Gastroesophageal sphincter (tissue), 3 donors: ENCODE measurements around the gene CCR1.

Source experiments
- CTCF ChIP-seq, 4 experiments: fragments of 200-600 bp in 2 of 4; fragments of 450-650 bp in 2 of 4; sonication (generic) in 1 of 4; IDR thresholded peaks; one replicate each; pipeline ENCODE4 v1.5.1; 2017 to 2019; ENCODE audit warnings: antibody characterized with exemption in 4 of 4, mild to moderate bottlenecking in 2 of 4, moderate library complexity in 2 of 4
- EP300 ChIP-seq: sonication (generic); formaldehyde crosslinking; IDR thresholded peaks from one replicate; pipeline ENCODE4 v1.6.1; 2017; ENCODE audit warnings: antibody characterized with exemption, mild to moderate bottlenecking
- POLR2A ChIP-seq, 2 donors: fragments of 450-650 bp; IDR thresholded peaks; one replicate each; pipeline ENCODE4 v1.6.1; 2017; ENCODE audit warnings: antibody characterized with exemption in 2 of 2, mild to moderate bottlenecking in 2 of 2, moderate library complexity in 1 of 2
- POLR2AphosphoS5 ChIP-seq: sonication (generic); formaldehyde crosslinking; IDR thresholded peaks from one replicate; pipeline ENCODE4 v1.6.1; 2017; ENCODE audit warnings: antibody characterized with exemption

- TF ChIP-seq EP300 (no peak), POLR2AphosphoS5 (no peak), CTCF (IDR thresholded peaks at IDR 0.05) (no peak), POLR2A (IDR thresholded peaks at IDR 0.05) (no peak)
These were observed 4.0 kb upstream of the CCR1 start for GRCh38 chr3:46212101-46212500.
